Measurements from ENCODE around the gene NOTCH1.
A peak's percentile ranks its signal among the peaks of the same experiment; 100 is the strongest.

NOTCH1 gene

DNA sequence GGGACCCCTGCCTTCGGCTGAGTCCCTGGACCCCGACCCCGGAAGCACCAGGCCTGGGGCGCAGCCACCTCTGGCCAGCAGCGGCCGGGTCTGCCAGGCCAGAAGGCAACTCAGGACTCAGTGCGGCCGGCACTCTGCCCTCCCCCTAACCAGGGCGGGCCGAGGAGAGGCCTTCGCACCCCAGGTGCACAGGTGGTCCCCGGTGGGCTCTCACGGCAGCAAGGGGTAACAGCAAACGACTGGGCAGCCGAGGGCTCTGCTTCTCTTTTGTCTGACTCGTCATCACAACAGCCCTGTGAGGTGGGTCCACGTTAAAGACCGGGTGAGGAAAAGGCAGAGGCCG lies 20.7 kb upstream of the NOTCH1 start:
- H3K4me3 ChIP-seq (replicated peaks; ENCODE audit: low read depth, low read length) = no peak overlapping the region
- TF ChIP-seq, protein P1, sequence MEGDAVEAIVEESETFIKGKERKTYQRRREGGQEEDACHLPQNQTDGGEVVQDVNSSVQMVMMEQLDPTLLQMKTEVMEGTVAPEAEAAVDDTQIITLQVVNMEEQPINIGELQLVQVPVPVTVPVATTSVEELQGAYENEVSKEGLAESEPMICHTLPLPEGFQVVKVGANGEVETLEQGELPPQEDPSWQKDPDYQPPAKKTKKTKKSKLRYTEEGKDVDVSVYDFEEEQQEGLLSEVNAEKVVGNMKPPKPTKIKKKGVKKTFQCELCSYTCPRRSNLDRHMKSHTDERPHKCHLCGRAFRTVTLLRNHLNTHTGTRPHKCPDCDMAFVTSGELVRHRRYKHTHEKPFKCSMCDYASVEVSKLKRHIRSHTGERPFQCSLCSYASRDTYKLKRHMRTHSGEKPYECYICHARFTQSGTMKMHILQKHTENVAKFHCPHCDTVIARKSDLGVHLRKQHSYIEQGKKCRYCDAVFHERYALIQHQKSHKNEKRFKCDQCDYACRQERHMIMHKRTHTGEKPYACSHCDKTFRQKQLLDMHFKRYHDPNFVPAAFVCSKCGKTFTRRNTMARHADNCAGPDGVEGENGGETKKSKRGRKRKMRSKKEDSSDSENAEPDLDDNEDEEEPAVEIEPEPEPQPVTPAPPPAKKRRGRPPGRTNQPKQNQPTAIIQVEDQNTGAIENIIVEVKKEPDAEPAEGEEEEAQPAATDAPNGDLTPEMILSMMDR (IDR thresholded peaks at IDR 0.05; ENCODE audit: low read length, missing control alignments) = no peak
- DNase-seq (ENCODE audit: low read depth) = no peak

DNA sequence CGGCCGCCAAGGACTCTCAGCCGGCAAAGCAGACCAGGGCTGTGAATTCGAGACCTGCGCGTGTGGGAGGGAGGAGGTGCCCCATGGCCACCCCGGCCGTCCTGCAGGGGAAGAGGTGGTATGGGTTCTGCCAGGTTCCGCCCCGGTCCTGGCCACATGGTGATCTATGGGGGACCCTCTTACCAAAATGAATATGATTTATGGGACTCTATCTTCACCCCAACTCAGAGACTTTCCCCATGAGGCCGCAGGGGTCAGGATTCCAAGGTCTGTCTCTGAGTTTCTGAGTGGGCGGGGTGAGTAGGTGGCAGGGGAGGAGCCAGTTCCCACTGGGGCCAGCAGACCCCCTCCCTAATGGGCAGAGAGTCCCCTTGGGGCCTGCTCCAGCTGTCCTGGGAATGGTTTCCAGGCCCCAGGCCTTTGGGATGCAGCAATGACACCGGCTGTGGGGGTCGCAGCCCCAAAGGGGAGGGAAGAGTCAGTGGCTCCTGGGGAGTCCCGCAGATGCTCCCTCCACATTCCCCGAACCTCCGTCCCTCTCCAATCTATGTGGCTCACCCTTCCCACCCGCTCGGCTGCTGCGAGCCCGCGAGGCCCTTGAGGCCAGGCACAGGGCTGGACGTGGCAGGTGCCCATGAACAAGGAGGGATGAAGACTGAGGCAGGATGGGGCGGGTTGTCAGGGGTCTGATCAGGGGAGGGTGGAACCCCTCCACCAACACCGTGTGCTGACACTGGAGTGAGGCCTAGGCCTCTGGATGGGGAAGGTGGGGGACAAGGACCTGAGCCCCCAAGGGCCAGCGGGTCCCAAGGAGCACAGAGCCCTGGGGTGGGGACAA lies 20.1 kb upstream of the NOTCH1 start:
- DNase-seq (ENCODE audit: low read depth) = no peak
- H3K4me3 ChIP-seq (replicated peaks; ENCODE audit: low read depth, low read length) = no peak overlapping the region
- TF ChIP-seq, protein P1 (IDR thresholded peaks at IDR 0.05; ENCODE audit: low read length, missing control alignments) = no peak

DNA sequence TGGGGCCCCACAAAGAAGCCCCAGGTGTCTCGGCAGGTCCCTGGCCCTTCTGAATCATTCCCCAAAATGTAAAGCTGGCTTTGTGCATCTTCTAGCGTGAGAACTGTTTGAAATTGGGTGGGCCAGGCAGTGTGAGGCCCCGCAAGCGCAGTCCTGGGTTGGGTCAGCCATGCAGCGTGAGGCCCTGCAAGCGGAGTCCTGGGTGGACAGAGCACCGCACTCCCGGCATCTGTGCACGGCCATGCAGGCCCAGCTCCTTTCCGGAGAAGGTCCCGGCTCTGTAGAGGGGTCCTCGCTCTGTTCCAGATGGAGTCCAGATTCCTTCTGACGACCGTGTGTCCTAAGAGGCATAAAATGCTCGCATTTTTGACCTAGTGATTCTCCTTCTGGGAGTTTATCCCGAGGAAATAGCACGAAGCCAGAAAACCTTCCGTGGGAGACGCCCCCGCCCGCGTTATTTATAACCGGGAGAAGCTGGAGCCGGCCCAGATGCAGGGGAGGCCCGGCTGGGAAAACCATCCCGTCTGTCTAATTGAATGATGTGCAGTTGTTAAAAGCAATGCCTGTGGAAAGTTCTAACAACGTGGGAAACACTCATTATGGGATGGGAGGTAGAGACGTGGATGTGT lies 19.4 kb upstream of the NOTCH1 start:
- TF ChIP-seq, protein P1 (IDR thresholded peaks at IDR 0.05; ENCODE audit: low read length, missing control alignments) = no peak
- H3K4me3 ChIP-seq (replicated peaks; ENCODE audit: low read depth, low read length) = no peak overlapping the region
- DNase-seq (ENCODE audit: low read depth) = peak; percentile 46

DNA sequence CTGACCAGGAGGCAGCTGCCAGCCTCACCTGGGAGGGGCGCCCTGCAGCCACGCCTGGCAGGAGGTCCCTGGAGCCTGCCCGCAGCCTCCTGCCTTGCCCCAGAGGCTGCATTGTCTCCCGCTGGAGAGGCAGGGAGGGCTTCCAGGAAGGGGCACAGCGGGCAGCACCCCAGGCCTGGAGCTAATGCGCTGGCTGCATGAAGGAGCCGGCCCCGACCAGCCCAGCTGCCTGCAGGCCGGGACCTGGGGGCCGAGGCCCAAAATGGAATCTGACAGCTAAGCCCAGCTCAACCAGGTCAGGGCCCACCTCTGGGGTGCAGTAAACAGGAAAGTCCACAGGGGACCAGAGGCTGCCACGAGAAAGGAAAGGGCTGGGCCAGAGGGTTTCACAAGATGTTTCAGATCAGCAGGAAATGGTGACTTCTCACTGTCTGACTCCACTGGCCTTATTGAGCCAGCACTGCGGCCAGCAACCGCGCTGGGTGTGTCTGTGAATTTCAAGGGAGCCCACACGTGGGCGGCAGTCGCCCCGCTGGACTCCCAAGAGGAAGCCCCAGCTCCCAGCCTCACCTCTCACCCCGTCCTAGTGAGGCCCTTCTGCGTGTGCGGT lies 18.6 kb upstream of the NOTCH1 start:
- peak; percentile 80 for DNase-seq (ENCODE audit: low read depth)
- TF ChIP-seq, protein P1 (IDR thresholded peaks at IDR 0.05; ENCODE audit: low read length, missing control alignments) = peak; percentile 14
- H3K4me3 ChIP-seq (replicated peaks; ENCODE audit: low read depth, low read length) = no peak overlapping the region

DNA sequence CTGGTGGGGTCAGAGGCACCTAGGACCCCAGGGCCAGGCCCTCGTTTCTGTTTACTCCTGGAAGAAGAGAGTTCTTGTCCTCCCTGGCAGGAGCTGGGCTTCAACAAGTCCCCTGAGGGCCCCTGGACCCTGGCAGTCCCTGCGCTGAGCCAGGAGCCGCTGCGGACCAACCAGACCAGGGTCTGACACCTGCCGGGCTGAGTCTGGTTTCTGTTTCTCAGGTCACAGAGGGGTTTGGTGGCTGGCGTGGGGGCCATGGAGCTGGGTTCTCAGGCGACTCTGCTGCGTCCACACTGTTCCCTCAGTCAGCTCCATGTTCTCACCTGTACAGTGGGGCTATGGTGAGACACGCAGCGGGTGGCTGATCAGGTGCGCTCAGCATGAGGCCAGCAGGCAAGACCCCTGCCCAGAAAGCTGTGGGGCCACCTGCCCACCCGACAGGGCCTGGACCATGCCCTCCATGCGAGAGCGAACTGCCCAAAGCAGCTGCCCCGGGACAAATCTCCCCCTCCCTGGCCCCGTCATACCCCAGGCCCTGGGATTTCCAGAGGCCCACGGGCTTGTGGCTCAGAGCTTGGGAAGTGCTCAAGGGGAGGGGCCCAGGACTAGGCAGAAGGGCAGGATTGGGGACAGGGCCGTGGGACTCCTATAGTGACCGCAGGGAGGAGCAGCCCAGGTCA lies 17.9 kb upstream of the NOTCH1 start:
- DNase-seq (ENCODE audit: low read depth) = no peak
- H3K4me3 ChIP-seq (replicated peaks; ENCODE audit: low read depth, low read length) = no peak overlapping the region
- TF ChIP-seq, protein P1 (IDR thresholded peaks at IDR 0.05; ENCODE audit: low read length, missing control alignments) = no peak

DNA sequence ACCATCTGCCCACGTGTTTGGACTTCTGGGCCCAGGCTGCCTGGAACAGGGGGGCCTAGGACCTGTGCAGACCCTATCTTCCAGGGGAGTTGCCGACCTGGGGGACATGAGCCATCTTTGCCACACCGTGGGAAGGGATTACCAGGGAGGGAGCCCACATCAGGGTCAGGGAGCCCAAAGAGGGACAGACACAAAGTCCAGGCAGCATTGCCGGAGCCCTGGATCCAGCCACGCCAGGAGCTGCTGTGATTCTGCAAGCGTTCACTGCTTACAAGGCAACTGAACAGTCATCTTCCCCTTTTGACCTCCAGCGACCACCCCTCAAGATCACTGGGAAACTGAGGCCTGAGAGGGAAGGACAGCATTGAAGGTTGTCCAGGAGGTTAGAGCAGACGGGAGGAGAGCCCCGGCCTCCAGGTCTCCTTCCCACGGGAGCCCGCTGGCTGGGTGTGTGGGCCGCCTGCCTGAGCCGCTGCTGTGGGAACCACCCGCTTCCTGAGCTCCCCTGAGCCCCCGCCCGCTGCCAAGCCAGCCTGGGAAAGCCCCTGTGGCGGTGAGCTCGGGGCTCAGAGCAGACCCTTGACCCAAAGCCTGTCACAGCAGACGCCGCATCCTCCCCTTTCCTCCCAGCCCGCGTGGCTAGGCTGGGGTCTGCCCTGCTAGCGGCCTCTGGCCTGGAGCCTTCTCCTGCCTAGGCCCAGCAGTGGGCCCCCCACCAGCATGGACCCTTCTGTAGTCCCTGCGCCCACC lies 17.1 kb upstream of the NOTCH1 start:
- H3K4me3 ChIP-seq (replicated peaks; ENCODE audit: low read depth, low read length) = no peak overlapping the region
- TF ChIP-seq, protein P1 (IDR thresholded peaks at IDR 0.05; ENCODE audit: low read length, missing control alignments) = no peak
- DNase-seq (ENCODE audit: low read depth) = no peak
